Body of pancreas (tissue), 4 donors: ENCODE results near the gene GRAMD4.

Source experiments
- CTCF ChIP-seq, 7 experiments: fragments of 450-650 bp in 4 of 7; fragments of 200-600 bp in 3 of 7; sonication (generic) in 3 of 7; IDR thresholded peaks; one replicate each; pipeline ENCODE4 v1.5.1; 2016 to 2019; ENCODE audit warnings: antibody characterized with exemption in 7 of 7
- POLR2A ChIP-seq, 3 donors: fragments of 450-650 bp; IDR thresholded peaks; one replicate each; pipeline ENCODE4 v1.6.1; 2016; ENCODE audit warnings: antibody characterized with exemption in 3 of 3, mild to moderate bottlenecking in 2 of 3

DNA sequence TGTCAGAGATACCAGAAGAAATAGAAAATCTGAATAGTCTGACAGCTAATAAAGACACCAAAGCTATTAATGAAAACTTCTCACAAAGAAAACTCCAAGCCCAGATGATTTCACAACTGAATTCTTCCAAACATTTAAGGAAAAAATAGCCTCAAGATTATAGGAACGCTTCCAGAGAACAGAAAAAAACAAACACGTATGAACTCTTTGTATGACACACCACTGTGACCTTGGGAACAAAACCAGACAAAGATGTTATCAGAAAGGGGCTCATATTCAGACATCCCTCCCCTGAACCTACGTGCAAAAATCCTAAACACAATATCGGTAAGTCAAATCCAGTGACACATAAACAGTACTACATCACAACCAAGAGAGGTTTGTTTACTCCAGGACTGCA, 94.4 kb downstream of the GRAMD4 start:
- no peak for TF ChIP-seq CTCF (IDR thresholded peaks at IDR 0.05)
- TF ChIP-seq POLR2A (IDR thresholded peaks at IDR 0.05): no peak
